Erythroblast (primary cell): Measurements from ENCODE around the gene KIF26B.

Experiments
- GATA1 ChIP-seq: IDR thresholded peaks from 2 replicates; pipeline ENCODE4 v1.6.1; 2011; ENCODE audit warnings: low read depth, mild to moderate bottlenecking, control low read depth, low read length, moderate library complexity
- POLR2A ChIP-seq: IDR thresholded peaks from 2 replicates; pipeline ENCODE4 v1.6.1; 2011; ENCODE audit warnings: mild to moderate bottlenecking, low read length

DNA sequence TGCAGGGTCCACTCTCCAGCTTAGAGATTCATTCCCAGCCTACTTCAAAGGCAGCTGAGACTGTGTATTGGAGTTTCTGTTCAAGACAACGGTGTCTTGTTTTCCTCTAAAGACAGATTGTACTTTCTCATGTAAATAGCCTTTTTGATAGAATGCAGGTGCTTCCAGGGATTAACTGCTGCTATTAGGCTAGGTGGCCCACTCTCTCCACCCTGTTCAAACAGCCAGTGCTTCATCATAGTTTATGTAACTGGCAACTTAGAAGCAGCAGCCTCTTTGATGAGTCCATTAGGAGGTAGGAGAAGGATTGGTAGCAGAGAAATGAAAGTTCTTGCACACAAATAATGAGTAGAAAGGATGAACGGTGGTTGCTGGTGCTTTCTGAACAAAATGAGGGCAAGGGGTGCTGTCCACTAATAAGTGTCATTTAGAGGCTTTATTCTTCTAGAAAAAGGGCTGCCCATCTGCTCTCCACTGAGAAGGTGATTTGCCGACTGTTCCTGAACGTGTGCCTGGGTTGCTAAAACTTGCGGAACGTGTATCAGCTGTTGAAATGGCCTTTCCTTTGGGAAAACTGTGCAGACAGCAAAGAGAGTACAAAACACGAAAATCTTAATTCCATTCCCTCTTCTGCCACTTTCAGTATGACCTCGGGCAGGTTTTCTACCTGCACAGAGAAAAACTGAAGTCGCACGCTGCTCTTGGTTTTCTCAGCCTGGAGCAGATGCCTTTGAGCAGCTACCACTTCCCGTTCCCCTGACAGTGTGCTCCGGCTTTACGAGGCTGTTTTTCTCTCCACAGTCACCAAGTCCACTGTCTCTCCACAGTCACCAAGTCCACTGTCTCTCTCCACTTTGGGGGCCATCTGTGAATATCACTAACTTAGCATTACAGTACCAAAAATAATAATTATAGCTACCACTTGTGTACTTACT lies 228.9 kb downstream of the KIF26B start:
- no peak for TF ChIP-seq POLR2A
- TF ChIP-seq GATA1 = no peak
